ENCODE data around the gene RPS27A. TPM values are rescaled to one million over a fixed set of nuclear protein-coding genes. Genes with fewer than 3 reads are reported as not detected.
"Not testable (repeated sequence)": the region's sequence is repeated elsewhere in the genome, so short reads cannot be mapped to it uniquely, and the experiment has no call there.

Gene RPS27A
- total and polyA plus RNA-seq, 10 of the 15 experiments (the other 5 are each of a cell fraction or from before 2014, with no cell fraction given), result 1,460 to 4,705 (median 1,996) TPM

DNA sequence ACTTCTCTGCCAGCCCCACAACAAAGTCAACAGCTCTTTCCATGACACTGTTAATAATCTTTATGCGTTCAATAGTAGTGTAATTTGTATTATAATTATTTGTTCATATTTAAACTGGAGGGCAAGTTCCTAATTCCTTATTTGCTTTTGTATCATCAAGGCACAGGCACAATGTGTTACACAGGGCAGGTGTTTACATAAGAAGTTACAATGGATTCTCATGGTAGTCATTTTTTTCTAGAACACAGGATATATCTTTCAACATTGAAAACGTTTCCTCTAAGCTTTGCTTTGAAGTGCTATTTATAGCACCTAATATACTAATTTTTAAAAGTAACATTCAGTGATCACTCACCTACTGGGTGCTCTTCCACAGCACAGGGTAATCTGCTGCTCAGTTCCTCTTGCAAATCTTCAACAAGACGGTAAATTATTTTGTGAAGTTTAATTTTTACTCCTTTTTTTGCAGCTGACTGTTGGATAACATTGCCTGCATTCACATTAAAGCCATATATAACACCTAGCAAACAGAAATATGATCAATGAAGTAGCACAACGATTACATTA lies 7.3 kb downstream of the RPS27A start (continued):
- TF ChIP-seq SMC3 (IDR thresholded peaks at IDR 0.05; ENCODE audit: borderline replicate concordance, low read length), result no peak
- TF ChIP-seq MEF2B (IDR thresholded peaks at IDR 0.05; ENCODE audit: partially characterized antibody, poor library complexity, severe bottlenecking), result no peak

DNA sequence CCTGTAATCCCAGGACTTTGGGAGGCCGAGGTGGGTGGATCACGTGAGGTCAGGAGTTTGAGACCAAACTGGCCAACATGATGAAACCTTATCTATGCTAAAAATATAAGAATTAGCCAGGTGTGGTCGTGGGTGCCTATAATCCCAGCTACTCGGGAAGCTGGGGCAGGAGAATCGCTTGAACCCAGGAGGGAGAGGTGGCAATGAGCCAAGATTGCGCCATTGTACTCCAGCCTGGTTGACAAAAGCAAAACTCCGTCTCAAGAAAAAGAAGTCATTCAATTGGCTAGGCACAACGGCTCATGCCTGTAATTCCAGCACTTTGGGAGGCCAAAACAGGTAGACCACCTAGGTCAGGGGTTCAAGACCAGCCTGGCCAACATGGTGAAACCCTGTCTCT lies 9.1 kb downstream of the RPS27A start:
- SMC1A ChIA-PET (ENCODE audit: uncharacterized antibody, unreplicated experiment); H3K27me3 ChIP-seq (replicated peaks in 1 of 2; ENCODE audit: control insufficient read depth in 2 of 2, insufficient read depth in 2 of 2, low read length in 1 of 2); H3K4me1 ChIP-seq (ENCODE audit: control insufficient read depth, insufficient read depth, low read length); H3K9ac ChIP-seq (ENCODE audit: control insufficient read depth, insufficient read depth, low read length); RAD21 ChIA-PET (ENCODE audit: unreplicated experiment); H3K4me3 ChIP-seq; H4K20me1 ChIP-seq (ENCODE audit: control insufficient read depth, insufficient read depth); H3K79me2 ChIP-seq (ENCODE audit: control insufficient read depth, insufficient read depth, low read length); ATAC-seq; H3K4me2 ChIP-seq (ENCODE audit: control insufficient read depth, insufficient read depth); intact Hi-C loops (cut with micrococcal nuclease; ENCODE audit: unreplicated experiment); H3K27ac ChIP-seq (ENCODE audit: control insufficient read depth, insufficient read depth); H3K9me3 ChIP-seq (replicated peaks; ENCODE audit: control insufficient read depth, insufficient read depth, low read length); BruUV-seq (replicated peaks); FAIRE-seq; in situ Hi-C loops (cut with MboI); H2AFZ ChIP-seq (ENCODE audit: control insufficient read depth, low read depth, low read length); DNase-seq (ENCODE audit: low read depth, low spot score): not testable (repeated sequence)
- H3K36me3 ChIP-seq (ENCODE audit: control insufficient read depth in 2 of 2, insufficient read depth in 2 of 2, low read length in 1 of 2), result peaks cover 2 to 13% of the 10 kb centered on the region in 2 experiments
- WGBS (ENCODE audit: insufficient coverage, insufficient replicate concordance, low lambda C conversion rate, missing lambda C conversion rate), result 96% methylated on average over 8 of the region's 8 CpGs
- POLR2A ChIA-PET, result interaction anchor here (0.7 kb wide), 2 partner anchors 27 to 31 kb away, joined by 4 to 10 read pairs; no protein-coding TSS in a partner anchor
- CTCF ChIA-PET, result interaction anchor here (0.7 to 1.2 kb wide), 3 partner anchors 11 to 212 kb away, joined by 3 to 4 read pairs (median 3); no protein-coding TSS in a partner anchor

DNA sequence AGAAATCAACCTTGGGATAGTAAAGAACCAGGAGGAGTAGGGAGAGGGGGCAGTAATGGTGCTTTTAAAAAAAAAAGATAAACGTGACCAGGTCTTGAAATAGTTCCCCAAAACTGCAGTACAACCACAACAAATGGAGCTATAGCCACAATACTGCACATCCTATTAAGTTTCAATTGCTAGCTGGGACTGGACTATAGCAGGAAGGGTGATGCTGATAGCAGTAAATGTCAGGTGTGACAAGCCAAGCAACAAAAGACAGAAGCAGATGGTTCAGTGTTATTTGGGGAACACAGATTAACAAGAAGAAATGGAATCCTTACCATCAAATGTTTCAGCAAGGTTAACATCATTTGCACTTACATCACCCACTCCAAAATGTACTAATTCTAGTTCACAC lies 10.1 kb downstream of the RPS27A start:
- ChIA-PET SMC1A (ENCODE audit: uncharacterized antibody, unreplicated experiment) (no interaction called here), POLR2A (interaction anchor here (0.5 kb wide), 1 partner anchor 27 kb away, joined by 3 read pairs; no protein-coding TSS in a partner anchor), CTCF (interaction anchor here (0.9 to 1.2 kb wide), 2 partner anchors 10 to 16 kb away, joined by 3 to 4 read pairs; no protein-coding TSS in a partner anchor), RAD21 (ENCODE audit: unreplicated experiment) (no interaction called here)
- Histone ChIP-seq H3K27me3 (replicated peaks in 1 of 2; ENCODE audit: control insufficient read depth in 2 of 2, insufficient read depth in 2 of 2, low read length in 1 of 2) (no peaks in the 10 kb centered on the region), H3K9me3 (replicated peaks; ENCODE audit: control insufficient read depth, insufficient read depth, low read length) (no peaks in the 10 kb centered on the region), H3K4me2 (ENCODE audit: control insufficient read depth, insufficient read depth) (no peak overlapping the region), H3K27ac (ENCODE audit: control insufficient read depth, insufficient read depth) (no peak overlapping the region), H3K79me2 (ENCODE audit: control insufficient read depth, insufficient read depth, low read length) (no peaks in the 10 kb centered on the region), H3K36me3 (ENCODE audit: control insufficient read depth in 2 of 2, insufficient read depth in 2 of 2, low read length in 1 of 2) (peaks cover 2 to 10% of the 10 kb centered on the region in 2 experiments), H2AFZ (ENCODE audit: control insufficient read depth, low read depth, low read length) (no peak overlapping the region), H4K20me1 (ENCODE audit: control insufficient read depth, insufficient read depth) (no peaks in the 10 kb centered on the region), H3K4me3 (no peak overlapping the region), H3K9ac (ENCODE audit: control insufficient read depth, insufficient read depth, low read length) (no peak overlapping the region), H3K4me1 (ENCODE audit: control insufficient read depth, insufficient read depth, low read length) (no peaks in the 10 kb centered on the region)
- intact Hi-C loops (cut with micrococcal nuclease; ENCODE audit: unreplicated experiment), result no loop called here
- ATAC-seq (no peak), FAIRE-seq (no peak), DNase-seq (ENCODE audit: low read depth, low spot score) (no peak)
- BruUV-seq (replicated peaks), result no TSS peak
- 9% methylated on average over 1 of the region's 1 CpG for WGBS (ENCODE audit: insufficient coverage, insufficient replicate concordance, low lambda C conversion rate, missing lambda C conversion rate)
- in situ Hi-C loops (cut with MboI), result no loop called here
- TF ChIP-seq CBFB (IDR thresholded peaks at IDR 0.05; ENCODE audit: low read depth), result no peak
- no peak for TF ChIP-seq CBX3 (IDR thresholded peaks at IDR 0.05; ENCODE audit: borderline replicate concordance, low read depth)
- TF ChIP-seq ZBED1 (IDR thresholded peaks at IDR 0.05; ENCODE audit: borderline replicate concordance), result no peak
- TF ChIP-seq RUNX3 (IDR thresholded peaks at IDR 0.05; ENCODE audit: low read length), result no peak
- no peak for TF ChIP-seq FOS (IDR thresholded peaks at IDR 0.05; ENCODE audit: borderline replicate concordance, extremely low read depth, insufficient read length)
- TF ChIP-seq TARDBP (IDR thresholded peaks at IDR 0.05; ENCODE audit: borderline replicate concordance), result no peak
- TF ChIP-seq PAX5 (IDR thresholded peaks at IDR 0.05; ENCODE audit: borderline replicate concordance, low read depth, low read length), result no peak
- TF ChIP-seq FOXM1 (IDR thresholded peaks at IDR 0.05; ENCODE audit: low read depth, low read length), result no peak
- TF ChIP-seq SMAD5 (IDR thresholded peaks at IDR 0.05; ENCODE audit: low read depth), result no peak
- TF ChIP-seq MXI1 (IDR thresholded peaks at IDR 0.05; ENCODE audit: low read depth, low read length), result no peak

Data from GM12878 (cell line).